IPS-15b (cell line): Measurements from ENCODE around the gene ANKS1A.
"Not testable (repeated sequence)": the region's sequence is repeated elsewhere in the genome, so short reads cannot be mapped to it uniquely, and the experiment has no call there.

ENCODE experiments used
- H3K27me3 ChIP-seq: one replicate; pipeline ENCODE4 v1.6.1; 2013; ENCODE audit warnings: low read length; ENCODE audit not compliant: control insufficient read depth, insufficient read depth
- H3K36me3 ChIP-seq: one replicate; pipeline ENCODE4 v1.6.1; 2013; ENCODE audit warnings: low read length; ENCODE audit not compliant: control insufficient read depth, insufficient read depth
- H3K4me1 ChIP-seq: one replicate; pipeline ENCODE4 v1.6.1; 2013; ENCODE audit warnings: mild to moderate bottlenecking, low read length; ENCODE audit not compliant: control insufficient read depth, insufficient read depth
- H3K4me3 ChIP-seq: one replicate; pipeline ENCODE4 v1.5.1; 2013; ENCODE audit warnings: low read depth, low read length
- H3K9ac ChIP-seq: one replicate; pipeline ENCODE4 v1.6.1; 2013; ENCODE audit warnings: low read depth, mild to moderate bottlenecking, low read length
- H3K9me3 ChIP-seq: one replicate; pipeline ENCODE4 v1.6.1; 2013; ENCODE audit warnings: mild to moderate bottlenecking, low read length; ENCODE audit not compliant: control insufficient read depth, insufficient read depth

Gene ANKS1A

DNA sequence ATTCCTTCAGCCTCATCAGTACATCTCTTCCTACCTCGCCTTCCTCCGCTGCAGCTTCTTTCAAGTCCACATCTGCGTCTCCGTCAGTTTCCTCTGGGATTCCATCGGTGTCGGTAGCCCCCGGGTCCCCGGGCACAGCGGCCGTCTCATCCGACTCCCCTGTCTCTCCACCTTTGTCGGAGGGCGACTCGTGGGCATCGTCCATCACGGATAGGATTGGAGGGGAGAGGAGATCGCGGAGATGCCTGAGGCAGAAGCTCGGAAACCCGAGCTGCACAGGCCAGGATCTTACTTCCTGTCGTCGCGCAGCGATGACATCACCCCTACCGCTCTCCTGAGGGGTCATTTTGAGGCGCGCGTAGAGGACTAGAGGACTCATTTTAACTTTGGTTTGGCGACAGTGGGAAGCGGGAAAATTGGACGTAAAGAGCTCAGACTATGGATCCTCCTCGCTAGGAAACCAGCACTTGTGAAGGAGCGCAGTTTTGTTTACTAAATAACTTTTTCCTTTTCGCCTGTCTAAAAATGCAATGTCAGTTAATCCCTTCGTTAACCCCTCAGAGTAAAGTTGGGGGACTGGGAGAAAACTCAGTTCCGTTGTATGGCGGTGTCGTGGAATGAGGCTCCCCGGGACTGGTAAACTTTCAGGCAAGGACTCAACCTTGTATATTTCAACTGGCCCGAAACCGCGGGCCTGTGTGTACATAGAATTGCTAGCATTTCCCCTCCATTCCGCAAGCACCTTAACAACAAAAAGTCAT is 1.1 kb upstream of the ANKS1A start, which contains the start of gene TAF11:
TAF11 (minus strand) TSS at position 290 of the 761 bp plus-strand sequence; CDS start at position 205, 85 bp downstream.
- H3K36me3 ChIP-seq, result no peaks in the 10 kb centered on the region
- H3K4me1 ChIP-seq, result no peaks in the 10 kb centered on the region
- H3K27me3 ChIP-seq, result no peaks in the 10 kb centered on the region
- no peaks in the 10 kb centered on the region for H3K9me3 ChIP-seq
- H3K9ac ChIP-seq, result peak within 1 kb of the TSS; percentile 70
- peak within 1 kb of the TSS; percentile 91 for H3K4me3 ChIP-seq

DNA sequence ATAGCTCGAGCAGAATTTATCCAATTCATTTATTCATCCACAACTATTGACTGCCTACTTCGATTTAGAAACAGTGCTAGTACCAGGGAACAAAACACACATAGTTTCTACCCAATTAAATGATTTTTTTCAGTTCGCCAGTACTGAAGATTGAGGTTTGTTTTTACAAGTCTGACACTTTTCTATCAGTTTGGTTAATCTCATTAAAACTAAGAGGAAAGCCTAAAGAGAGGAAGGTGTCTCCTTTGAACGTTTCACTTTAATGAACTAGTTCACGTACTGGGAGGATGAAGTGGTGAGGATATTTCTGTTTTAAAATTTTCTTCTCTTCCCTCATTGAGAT is 570 bp upstream of the ANKS1A start:
- Histone ChIP-seq H3K9me3 (no peaks in the 10 kb centered on the region), H3K4me3 (peak overlapping the region; percentile 91), H3K27me3 (no peaks in the 10 kb centered on the region), H3K36me3 (no peaks in the 10 kb centered on the region), H3K9ac (peak overlapping the region; percentile 70), H3K4me1 (no peaks in the 10 kb centered on the region)

DNA sequence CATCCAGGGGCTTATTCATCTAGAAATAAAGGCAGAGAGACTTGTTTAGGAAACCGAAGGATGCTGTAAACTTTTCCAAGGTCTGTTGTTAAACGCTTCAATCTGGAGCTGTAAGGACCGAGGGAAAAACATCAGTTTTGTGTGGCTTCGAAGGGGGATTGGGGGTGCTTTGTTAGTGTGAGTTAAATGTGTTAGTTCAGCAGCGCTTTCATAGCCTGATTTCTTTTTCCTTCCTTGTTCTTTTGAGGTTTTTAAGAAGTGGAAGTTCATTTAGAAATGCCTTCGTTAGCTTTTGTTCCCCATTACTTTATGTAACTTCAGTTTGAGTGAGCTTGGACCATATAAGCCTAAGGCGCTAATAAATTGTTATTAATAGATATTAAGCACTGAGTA is 1.5 kb downstream of the ANKS1A start:
- peaks cover 2% of the 10 kb centered on the region for H3K4me1 ChIP-seq

DNA sequence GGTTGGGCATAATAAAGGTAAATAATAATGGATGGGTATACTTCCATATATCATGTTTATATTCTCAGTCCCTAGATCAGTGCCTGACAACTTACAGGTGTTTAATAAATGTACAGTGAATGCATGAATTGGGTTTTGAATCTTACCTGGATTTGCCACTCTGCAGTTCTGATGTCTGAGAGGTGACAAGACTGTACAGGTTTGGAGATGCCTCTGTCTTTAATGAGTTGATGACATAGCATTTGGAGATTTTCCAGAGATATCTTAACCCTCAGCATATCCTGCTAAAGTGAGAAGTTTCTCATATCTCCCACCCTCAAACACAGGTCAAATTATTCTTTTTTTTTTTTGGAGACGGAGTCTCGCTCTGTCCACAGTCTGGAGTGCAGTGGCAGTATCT is 2.2 kb downstream of the ANKS1A start:
- Histone ChIP-seq H3K9ac (no peak overlapping the region), H3K9me3 (no peaks in the 10 kb centered on the region)

More for the DNA sequence above, 1.5 kb downstream of the ANKS1A start:
- H3K9me3 ChIP-seq, result no peaks in the 10 kb centered on the region
- no peaks in the 10 kb centered on the region for H3K27me3 ChIP-seq
- H3K4me3 ChIP-seq, result peak overlapping the region; percentile 71
- no peaks in the 10 kb centered on the region for H3K36me3 ChIP-seq
- H3K9ac ChIP-seq, result no peak overlapping the region

DNA sequence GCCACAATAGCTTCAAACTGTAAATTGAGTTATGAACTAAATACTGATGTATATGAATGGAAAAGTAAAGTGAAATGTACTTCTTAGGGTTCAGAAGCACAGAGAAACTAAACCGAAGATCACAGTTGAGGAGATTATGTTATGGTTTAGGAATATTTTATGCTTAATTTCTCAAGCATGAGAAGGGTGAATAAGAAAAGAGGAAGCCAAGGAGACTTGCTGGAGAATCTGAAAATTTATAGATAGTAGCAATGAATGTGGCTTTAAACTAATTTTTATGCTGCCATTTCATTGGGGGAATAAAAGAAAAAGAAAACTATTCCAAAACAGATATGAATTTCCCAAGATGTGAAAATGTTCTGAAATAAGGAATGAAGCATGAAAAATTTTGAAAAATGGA is 5.6 kb downstream of the ANKS1A start:
- H3K4me1 ChIP-seq, result peaks cover 2% of the 10 kb centered on the region
- no peak overlapping the region for H3K9ac ChIP-seq
- no peak overlapping the region for H3K4me3 ChIP-seq
- H3K9me3 ChIP-seq, result no peaks in the 10 kb centered on the region
- no peaks in the 10 kb centered on the region for H3K36me3 ChIP-seq
- H3K27me3 ChIP-seq, result no peaks in the 10 kb centered on the region

More for the DNA sequence above, 2.2 kb downstream of the ANKS1A start:
- Histone ChIP-seq H3K36me3 (no peaks in the 10 kb centered on the region), H3K4me1 (peaks cover 2% of the 10 kb centered on the region), H3K27me3 (no peaks in the 10 kb centered on the region), H3K4me3 (no peak overlapping the region)

DNA sequence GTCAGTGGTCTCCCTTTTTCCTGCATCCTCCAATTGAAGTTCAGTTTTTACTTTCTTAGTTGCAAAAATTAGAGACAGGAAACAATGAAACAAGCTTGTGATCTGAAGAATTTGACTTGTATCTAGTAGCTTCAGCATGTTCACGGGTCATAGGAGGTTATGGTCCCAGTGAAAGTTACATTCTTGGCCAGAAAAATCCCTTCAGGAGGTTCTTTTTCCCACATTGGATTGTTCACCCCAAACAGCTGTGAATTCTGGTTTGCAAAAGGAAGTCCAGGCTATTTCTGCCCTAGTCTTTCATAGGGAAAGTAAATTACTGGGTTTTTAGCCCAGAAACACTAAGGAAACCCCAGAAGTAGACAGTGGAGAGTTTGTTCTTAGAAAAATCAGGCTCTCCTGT is 8.1 kb downstream of the ANKS1A start:
- H3K4me1 ChIP-seq, result peaks cover 2% of the 10 kb centered on the region
- H3K36me3 ChIP-seq, result no peaks in the 10 kb centered on the region
- H3K9me3 ChIP-seq, result no peaks in the 10 kb centered on the region
- no peak overlapping the region for H3K4me3 ChIP-seq
- no peak overlapping the region for H3K9ac ChIP-seq
- H3K27me3 ChIP-seq, result no peaks in the 10 kb centered on the region

DNA sequence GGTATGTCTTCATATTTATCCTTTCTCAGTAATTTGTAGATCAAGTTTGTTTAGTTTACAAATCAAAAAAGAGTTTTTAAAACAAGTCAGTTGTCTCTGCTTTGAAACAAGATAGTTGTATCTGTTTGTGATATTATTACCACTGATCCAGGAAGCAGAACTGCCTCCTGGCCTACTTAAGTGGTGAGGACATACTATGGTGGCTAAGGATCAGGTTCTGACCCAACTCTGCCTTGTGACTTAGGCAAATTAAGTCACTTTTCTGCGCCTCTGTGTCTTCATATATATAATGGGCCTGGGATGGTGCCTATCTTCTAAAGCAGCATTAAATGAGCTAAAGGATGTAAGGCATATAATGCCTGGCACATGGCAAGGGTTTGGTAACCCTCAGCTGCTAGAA is 8.7 kb downstream of the ANKS1A start:
- Histone ChIP-seq H3K9ac (no peak overlapping the region), H3K4me3 (no peak overlapping the region), H3K9me3 (no peaks in the 10 kb centered on the region), H3K36me3 (no peaks in the 10 kb centered on the region), H3K27me3 (no peaks in the 10 kb centered on the region), H3K4me1 (peaks cover 2% of the 10 kb centered on the region)

DNA sequence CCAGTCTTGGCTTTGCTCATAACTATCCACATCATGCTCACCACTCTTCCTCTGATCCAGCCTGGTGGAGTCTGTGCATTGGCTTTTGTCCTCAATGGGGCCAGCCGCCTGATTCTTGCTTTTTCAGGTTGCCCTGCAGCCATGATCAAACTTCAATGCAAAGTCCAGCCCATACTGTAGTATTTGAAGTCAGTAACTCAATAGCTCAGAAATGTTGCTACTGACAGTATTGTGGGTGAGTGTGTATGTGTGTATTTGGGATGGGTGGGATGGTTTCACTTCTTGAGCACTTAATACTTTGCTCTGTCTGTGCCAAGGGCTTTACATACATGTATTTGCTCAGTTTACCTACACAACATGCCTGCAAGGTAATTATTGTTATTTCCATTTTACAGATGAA is 10.7 kb downstream of the ANKS1A start:
- H3K36me3 ChIP-seq, H3K4me3 ChIP-seq, H3K4me1 ChIP-seq, H3K9ac ChIP-seq, H3K27me3 ChIP-seq, H3K9me3 ChIP-seq: not testable (repeated sequence)

DNA sequence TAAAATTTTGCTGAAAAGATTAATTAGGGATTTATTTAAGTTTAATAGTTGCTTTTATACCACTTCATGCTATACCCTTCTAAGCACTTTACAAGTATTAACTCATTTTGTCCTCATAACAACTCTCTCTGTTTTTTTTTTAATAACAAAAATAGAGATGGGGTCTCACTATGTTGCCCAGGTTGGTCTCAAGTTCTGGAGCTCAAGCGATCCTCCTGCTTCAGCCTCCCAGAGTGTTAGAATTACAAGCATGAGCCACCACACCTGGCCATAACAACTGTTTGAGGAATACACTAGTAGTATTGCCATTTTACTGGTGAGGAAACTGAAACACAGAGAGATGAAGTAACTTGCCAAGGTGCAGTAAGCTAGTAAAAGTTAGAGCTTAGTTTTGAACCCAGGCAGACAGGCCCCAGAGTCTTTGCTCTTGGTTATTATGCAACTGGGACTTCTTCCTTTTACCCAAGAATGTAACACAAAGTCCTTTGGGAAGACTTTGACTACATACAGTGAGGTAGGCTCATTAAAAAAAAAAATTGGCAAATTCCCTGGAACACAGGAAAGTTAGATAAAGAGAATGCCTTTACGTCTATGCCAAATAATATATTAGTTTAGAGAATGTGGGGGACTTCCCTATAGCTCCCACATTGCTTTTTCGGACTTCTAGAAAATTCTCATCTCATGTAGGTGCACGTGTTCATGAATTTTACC is 11.4 kb downstream of the ANKS1A start:
- no peak overlapping the region for H3K9ac ChIP-seq
- no peak overlapping the region for H3K4me3 ChIP-seq
- H3K9me3 ChIP-seq, result no peaks in the 10 kb centered on the region
- no peaks in the 10 kb centered on the region for H3K4me1 ChIP-seq
- H3K36me3 ChIP-seq, result no peaks in the 10 kb centered on the region
- no peaks in the 10 kb centered on the region for H3K27me3 ChIP-seq

DNA sequence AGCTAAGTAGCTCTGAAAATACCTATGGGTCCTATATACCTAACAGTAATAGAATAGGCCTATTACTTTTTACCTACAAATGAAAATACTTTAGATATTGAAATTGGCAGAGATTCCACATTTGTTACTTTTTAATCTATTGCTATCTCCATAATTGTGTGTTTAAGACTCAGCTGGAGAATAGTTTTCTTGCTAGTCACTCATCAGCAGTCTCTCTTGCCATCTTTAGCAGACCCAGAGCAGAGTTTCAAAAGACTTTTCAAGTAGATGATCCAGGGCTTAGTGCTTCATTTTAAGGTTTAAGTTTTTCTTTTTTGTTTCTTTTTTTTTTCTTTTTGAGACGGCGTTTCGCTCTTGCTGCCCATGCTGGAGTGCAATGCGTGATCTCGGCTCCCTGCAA is 12.9 kb downstream of the ANKS1A start:
- Histone ChIP-seq H3K36me3 (no peaks in the 10 kb centered on the region), H3K4me1 (no peaks in the 10 kb centered on the region), H3K9ac (no peak overlapping the region), H3K9me3 (no peaks in the 10 kb centered on the region), H3K4me3 (no peak overlapping the region), H3K27me3 (no peaks in the 10 kb centered on the region)

DNA sequence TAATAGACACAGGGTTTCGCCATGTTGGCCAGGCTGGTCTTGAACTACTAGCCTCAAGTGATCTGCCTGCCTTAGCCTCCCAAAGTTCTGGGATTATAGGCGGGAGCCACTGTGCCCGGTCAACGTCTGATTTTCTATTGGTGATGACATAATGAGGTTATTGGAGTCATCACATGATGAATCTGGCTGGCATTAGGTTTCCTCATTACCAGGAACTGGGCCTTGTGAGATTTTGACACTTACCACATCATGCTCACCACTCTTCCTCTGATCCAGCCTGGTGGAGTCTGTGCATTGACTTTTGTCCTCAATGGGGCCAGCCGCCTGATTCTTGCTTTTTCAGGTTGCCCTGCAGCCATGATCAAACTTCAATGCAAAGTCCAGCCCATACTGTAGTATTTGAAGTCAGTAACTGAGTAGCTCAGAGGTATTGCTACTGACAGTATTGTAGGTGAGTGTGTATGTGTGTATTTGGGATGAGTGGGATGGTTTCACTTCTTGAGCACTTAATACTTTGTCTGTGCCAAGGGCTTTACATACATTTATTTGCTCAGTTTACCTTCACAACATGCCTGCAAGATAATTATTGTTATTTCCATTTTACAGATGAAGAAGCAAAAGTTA is 16.0 kb downstream of the ANKS1A start:
- Histone ChIP-seq H3K36me3 (no peaks in the 10 kb centered on the region), H3K4me1 (no peaks in the 10 kb centered on the region), H3K9ac (no peak overlapping the region), H3K4me3 (no peak overlapping the region), H3K9me3 (no peaks in the 10 kb centered on the region), H3K27me3 (no peaks in the 10 kb centered on the region)

DNA sequence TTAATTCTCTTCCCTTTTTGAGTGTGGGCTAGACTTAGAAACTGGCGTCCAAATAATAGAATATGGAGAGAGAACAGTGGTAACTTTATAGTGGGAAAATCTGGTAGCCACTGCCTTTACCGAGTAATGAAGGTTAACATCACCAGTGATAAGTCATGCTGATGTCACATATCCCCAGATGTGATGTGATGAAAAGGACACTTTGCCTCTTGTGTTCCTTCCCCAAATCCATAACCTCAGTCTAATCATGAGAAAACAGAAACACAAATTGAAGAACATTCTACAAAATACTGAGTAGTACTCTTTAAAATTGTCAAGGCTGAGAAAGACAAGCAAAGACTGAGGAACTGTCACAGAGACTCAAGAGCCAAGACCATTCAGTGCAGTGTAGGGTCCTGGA is 17.8 kb downstream of the ANKS1A start:
- Histone ChIP-seq H3K36me3 (no peaks in the 10 kb centered on the region), H3K4me3 (no peak overlapping the region), H3K4me1 (no peaks in the 10 kb centered on the region), H3K9ac (no peak overlapping the region), H3K9me3 (no peaks in the 10 kb centered on the region), H3K27me3 (no peaks in the 10 kb centered on the region)
